GM12891 (cell line): ENCODE data around the gene PPOX.

Experiments
- DNase-seq: peaks from one replicate; pipeline ENCODE4 v3.0.0; 2011; ENCODE audit warnings: low spot score; ENCODE audit not compliant: insufficient read length
- FAIRE-seq: peaks from 2 replicates; lab custom pipeline; 2011; peaks lifted over from hg19 to GRCh38; lab: Jason Lieb, UNC
- PAX5 ChIP-seq: IDR thresholded peaks from 2 replicates; pipeline ENCODE4 v1.6.1; 2011; ENCODE audit warnings: low read length, moderate library complexity, mild to moderate bottlenecking; ENCODE audit not compliant: insufficient read depth, severe bottlenecking
- POLR2A ChIP-seq: IDR thresholded peaks from 2 replicates; pipeline ENCODE4 v1.6.1; 2011; ENCODE audit warnings: low read depth, low read length, control low read depth
- POLR2AphosphoS5 ChIP-seq: IDR thresholded peaks from 2 replicates; pipeline ENCODE4 v1.6.1; 2011; ENCODE audit warnings: low read depth, low read length, control low read depth
- POU2F2 ChIP-seq: IDR thresholded peaks from 2 replicates; pipeline ENCODE4 v1.6.1; 2011; ENCODE audit warnings: low read depth, mild to moderate bottlenecking, control low read depth, low read length, moderate library complexity
- SPI1 ChIP-seq: IDR thresholded peaks from 2 replicates; pipeline ENCODE4 v1.6.1; 2011; ENCODE audit warnings: low read depth, low read length, control low read depth
- TAF1 ChIP-seq: IDR thresholded peaks from 2 replicates; pipeline ENCODE4 v1.6.1; 2011; ENCODE audit warnings: low read depth, low read length, control low read depth

Gene PPOX

DNA sequence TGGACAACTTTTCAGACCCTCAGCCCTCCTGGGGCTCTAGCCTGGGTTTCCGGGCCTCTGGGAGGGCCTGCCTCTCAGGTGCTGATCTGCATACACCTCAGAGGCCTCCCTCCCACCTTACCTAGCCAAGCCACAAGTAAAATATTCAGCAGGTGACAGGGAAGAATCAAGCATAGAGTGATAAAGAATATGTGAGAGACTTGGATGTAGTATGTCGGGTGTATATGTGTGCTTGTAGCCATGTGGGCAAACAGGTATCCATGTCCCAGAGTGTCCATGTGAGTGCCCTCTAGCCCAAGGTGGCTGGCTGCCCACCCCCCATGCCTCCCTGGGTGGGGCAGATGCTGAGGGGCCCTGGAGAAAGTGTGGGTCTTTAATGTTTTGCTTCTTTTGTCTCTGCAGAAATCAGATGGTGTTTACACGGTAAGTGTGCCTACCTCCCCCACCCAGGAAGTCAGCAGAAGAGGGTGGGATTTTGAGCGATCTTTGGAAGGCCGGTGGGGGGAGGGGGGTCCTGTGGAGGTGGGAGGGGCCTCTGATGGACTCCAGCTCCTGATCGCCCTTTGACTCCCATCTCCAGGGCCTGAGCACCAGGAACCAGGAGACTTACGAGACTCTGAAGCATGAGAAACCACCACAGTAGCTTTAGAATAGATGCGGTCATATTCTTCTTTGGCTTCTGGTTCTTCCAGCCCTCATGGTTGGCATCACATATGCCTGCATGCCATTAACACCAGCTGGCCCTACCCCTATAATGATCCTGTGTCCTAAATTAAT, 52.3 kb downstream of the PPOX start:
- TF ChIP-seq POLR2A = no peak
- TF ChIP-seq PAX5 = no peak
- TF ChIP-seq SPI1 = no peak
- no peak for TF ChIP-seq POU2F2
- no peak for TF ChIP-seq POLR2AphosphoS5
- no peak for TF ChIP-seq TAF1
- DNase-seq (no peak), FAIRE-seq (peak; percentile 20)

DNA sequence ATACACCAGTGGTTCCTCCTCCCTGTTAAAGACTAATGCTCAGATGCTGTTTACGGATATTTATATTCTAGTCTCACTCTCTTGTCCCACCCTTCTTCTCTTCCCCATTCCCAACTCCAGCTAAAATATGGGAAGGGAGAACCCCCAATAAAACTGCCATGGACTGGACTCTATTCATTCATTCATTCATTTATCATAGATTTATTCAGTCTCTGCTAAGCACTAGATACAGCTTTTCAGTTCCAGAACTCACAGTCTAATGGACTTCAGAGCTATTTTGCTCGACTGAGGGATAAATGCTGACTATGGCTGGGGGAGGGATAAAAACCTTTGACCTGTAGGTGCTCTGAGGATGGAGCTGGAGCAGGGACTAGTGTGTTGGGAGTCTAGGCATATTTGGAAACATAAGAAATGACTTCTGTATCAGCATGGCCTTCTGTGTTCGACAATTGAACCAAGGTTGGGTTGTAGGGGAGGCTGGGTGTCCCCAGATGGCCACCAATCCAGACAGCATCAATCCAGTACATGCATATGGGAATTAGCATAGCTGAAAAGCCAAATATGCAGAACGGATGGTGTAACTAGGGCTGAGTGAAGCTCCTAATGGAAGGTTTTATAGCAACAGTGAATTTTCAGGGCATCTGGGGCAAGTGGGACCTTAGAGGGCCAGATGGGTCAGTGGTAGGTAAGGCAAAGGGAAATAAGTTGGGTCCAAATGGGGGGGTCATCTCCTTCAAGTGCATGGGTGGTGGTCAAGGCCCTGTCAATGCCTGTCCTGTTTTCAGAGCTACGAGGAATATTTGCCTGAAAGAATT, 53.1 kb downstream of the PPOX start:
- no peak for FAIRE-seq
- no peak for DNase-seq
- TF ChIP-seq PAX5 (no peak), POLR2AphosphoS5 (no peak), POU2F2 (no peak), TAF1 (no peak), SPI1 (no peak), POLR2A (no peak)

DNA sequence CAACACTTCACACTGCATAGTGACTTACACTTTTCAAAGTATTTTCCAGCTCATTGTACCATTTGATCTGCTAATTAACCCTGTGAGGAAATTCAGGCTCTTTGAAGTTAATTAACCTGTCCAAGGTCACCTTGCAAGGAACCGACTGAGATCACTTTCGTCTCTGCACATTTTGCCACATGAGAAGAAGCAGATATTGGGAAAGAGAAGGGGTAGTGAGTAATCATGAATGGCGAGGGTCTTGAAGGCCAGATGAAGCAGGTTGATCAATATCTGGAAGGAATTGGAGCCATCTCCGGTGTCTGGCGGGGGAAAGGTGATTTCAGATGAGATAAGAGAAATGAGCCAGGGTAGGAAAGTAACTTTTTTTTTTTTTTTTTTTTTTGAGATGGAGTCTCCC, 53.8 kb downstream of the PPOX start:
- no peak for FAIRE-seq
- DNase-seq = no peak
- no peak for TF ChIP-seq SPI1
